HepG2 (cell line): ENCODE measurements around the gene HDAC4. TPM values are rescaled to one million over a fixed set of nuclear protein-coding genes. Genes with fewer than 3 reads are reported as not detected.

Experiments
- CHCHD3 ChIP-seq: sonication (generic); formaldehyde crosslinking; IDR thresholded peaks from 2 replicates; pipeline ENCODE4 v1.8.0; 2022; ENCODE audit warnings: mild to moderate bottlenecking, missing genetic modification reagents, moderate library complexity
- CREB1 ChIP-seq, 2 experiments: fragments of 450-650 bp in 1 of 2; IDR thresholded peaks; 2 replicates each; pipeline ENCODE4 v1.6.1; 2016 to 2017; ENCODE audit warnings: control low read depth in 1 of 2, mild to moderate bottlenecking in 1 of 2, missing compliant biosample characterization in 1 of 2, missing genetic modification characterization in 1 of 2
- FOSL2 ChIP-seq: sonication (generic); formaldehyde crosslinking; IDR thresholded peaks from 2 replicates; pipeline ENCODE4 v1.4.0; 2020; ENCODE audit warnings: missing genetic modification reagents
- GLI4 ChIP-seq: sonication (generic); formaldehyde crosslinking; IDR thresholded peaks from 2 replicates; pipeline ENCODE4 v1.5.1; 2020; ENCODE audit warnings: missing genetic modification reagents, mild to moderate bottlenecking, moderate library complexity, borderline replicate concordance
- KIAA2018 ChIP-seq: sonication (generic); formaldehyde crosslinking; IDR thresholded peaks from 2 replicates; pipeline ENCODE4 v1.5.0; 2020; ENCODE audit warnings: mild to moderate bottlenecking, missing genetic modification reagents, borderline replicate concordance
- KLF16 ChIP-seq, 2 experiments: sonication (generic) in 1 of 2; formaldehyde crosslinking in 1 of 2; IDR thresholded peaks; 2 replicates each; pipeline versions ENCODE4 v1.6.1 to v1.8.0; 2016 to 2023; ENCODE audit warnings: missing genetic modification reagents in 2 of 2, missing compliant biosample characterization in 1 of 2
- PAX8 ChIP-seq: sonication (generic); formaldehyde crosslinking; IDR thresholded peaks from 2 replicates; pipeline ENCODE4 v1.8.0; 2022; ENCODE audit warnings: mild to moderate bottlenecking, missing genetic modification reagents, borderline replicate concordance
- ZNF329 ChIP-seq: sonication (generic); formaldehyde crosslinking; IDR thresholded peaks from 2 replicates; pipeline ENCODE4 v1.9.0; 2021; ENCODE audit warnings: low read depth, mild to moderate bottlenecking, missing genetic modification reagents
- ZNF484 ChIP-seq: sonication (generic); formaldehyde crosslinking; IDR thresholded peaks from 2 replicates; pipeline ENCODE4 v1.5.1; 2020; ENCODE audit warnings: mild to moderate bottlenecking, low read depth, missing genetic modification reagents, borderline replicate concordance
- ZNF510 ChIP-seq: sonication (generic); formaldehyde crosslinking; IDR thresholded peaks from 2 replicates; pipeline ENCODE4 v1.4.0; 2020; ENCODE audit warnings: low read depth, mild to moderate bottlenecking, missing genetic modification reagents
- ZNF567 ChIP-seq: sonication (generic); formaldehyde crosslinking; IDR thresholded peaks from 2 replicates; pipeline ENCODE4 v1.8.1; 2023; ENCODE audit warnings: mild to moderate bottlenecking, missing genetic modification reagents, borderline replicate concordance
- ZNF605 ChIP-seq: sonication (generic); formaldehyde crosslinking; IDR thresholded peaks from 2 replicates; pipeline ENCODE4 v1.8.0; 2022; ENCODE audit warnings: mild to moderate bottlenecking, missing genetic modification reagents
- ZNF615 ChIP-seq: sonication (generic); formaldehyde crosslinking; IDR thresholded peaks from 2 replicates; pipeline ENCODE4 v1.5.0; 2020; ENCODE audit warnings: mild to moderate bottlenecking, missing genetic modification reagents, borderline replicate concordance
- ZNF660 ChIP-seq: sonication (generic); formaldehyde crosslinking; IDR thresholded peaks from 2 replicates; pipeline ENCODE4 v1.5.1; 2020; ENCODE audit warnings: mild to moderate bottlenecking, low read depth, missing genetic modification reagents, borderline replicate concordance
- ZUFSP ChIP-seq: sonication (generic); formaldehyde crosslinking; IDR thresholded peaks from 2 replicates; pipeline ENCODE4 v1.9.0; 2021; ENCODE audit warnings: missing genetic modification reagents, mild to moderate bottlenecking, borderline replicate concordance
- polyA plus RNA-seq, 8 experiments: library from polyadenylated mRNA; depleted of rRNA in 3 of 8; stranded (reverse) in 7 of 8; unstranded in 1 of 8; fragments of >200 nt; fragmentation: Illumina TruSeq in 4 of 8; extraction: Trizol in 4 of 8; gene quantifications; 2 replicates each; pipeline versions ENCODE4 v1.2.1 to v1.2.3, GENCODE V29; 2011 to 2016; ENCODE audit warnings: low read depth in 4 of 8, missing spikeins in 1 of 8, mixed read lengths in 1 of 8; ENCODE audit not compliant: insufficient read depth in 1 of 8
- total RNA-seq, 5 experiments: library from RNA; depleted of rRNA; stranded (reverse); fragments of >200 nt; fragmentation: Illumina TruSeq; extraction: Trizol; gene quantifications; 2 replicates each; pipeline ENCODE4 v1.2.3, GENCODE V29; 2016; ENCODE audit warnings: low read depth in 1 of 5

HDAC4 gene
- total and polyA plus RNA-seq, 2 of the 13 experiments (the other 11 are each of a cell fraction or from before 2014, with no cell fraction given), result 10.1 to 11.5 TPM

- peak; percentile 98 for TF ChIP-seq KIAA2018 (CRISPR knock-in tag)
- peak; percentile 97; the same call in 1 of the 2 replicates for TF ChIP-seq ZNF660 (CRISPR knock-in tag)
- TF ChIP-seq FOSL2, result peak; percentile 65; the same call in 1 of the 2 replicates
- TF ChIP-seq ZNF329, result peak; percentile 92; the same call in 1 of the 2 replicates
- no peak for TF ChIP-seq ZUFSP (CRISPR knock-in tag)
- peak; percentile 79 to 97; a peak in 2 of 4 replicates for TF ChIP-seq KLF16 (CRISPR knock-in tag; IDR thresholded peaks at IDR 0.05)
- peak; percentile 97 for TF ChIP-seq ZNF510
- TF ChIP-seq ZNF567, result peak; percentile 98
- TF ChIP-seq ZNF605 (CRISPR knock-in tag), result peak; percentile 99
- 0 out of 2 replicates have a peak, but pooled peaks have one; percentile 14 for TF ChIP-seq ZNF484
- peak; percentile 87 for TF ChIP-seq CREB1 (IDR thresholded peaks at IDR 0.05)
- TF ChIP-seq CREB1 (CRISPR knock-in tag; IDR thresholded peaks at IDR 0.05), result peak; percentile 84
- TF ChIP-seq CHCHD3 (CRISPR knock-in tag), result peak; percentile 98
- TF ChIP-seq ZNF615 (CRISPR knock-in tag), result 0 out of 2 replicates have a peak, but pooled peaks have one; percentile 68
- peak; percentile 99; the same call in 1 of the 2 replicates for TF ChIP-seq PAX8 (CRISPR knock-in tag)
- TF ChIP-seq GLI4 (CRISPR knock-in tag), result peak; percentile 100
These were observed 454 bp upstream of the HDAC4 start (continued) for GRCh38 chr2:239401067-239401880.
